GM21447 (cell line): ENCODE results near the gene MGLL.
"Not testable (repeated sequence)": the region's sequence is repeated elsewhere in the genome, so short reads cannot be mapped to it uniquely, and the experiment has no call there.

ENCODE experiments used
- ATAC-seq: cut with Tn5 transposase; IDR thresholded peaks from one replicate; pipeline ENCODE4 v1.9.1; 2021; ENCODE audit not compliant: unreplicated experiment

Gene MGLL

DNA sequence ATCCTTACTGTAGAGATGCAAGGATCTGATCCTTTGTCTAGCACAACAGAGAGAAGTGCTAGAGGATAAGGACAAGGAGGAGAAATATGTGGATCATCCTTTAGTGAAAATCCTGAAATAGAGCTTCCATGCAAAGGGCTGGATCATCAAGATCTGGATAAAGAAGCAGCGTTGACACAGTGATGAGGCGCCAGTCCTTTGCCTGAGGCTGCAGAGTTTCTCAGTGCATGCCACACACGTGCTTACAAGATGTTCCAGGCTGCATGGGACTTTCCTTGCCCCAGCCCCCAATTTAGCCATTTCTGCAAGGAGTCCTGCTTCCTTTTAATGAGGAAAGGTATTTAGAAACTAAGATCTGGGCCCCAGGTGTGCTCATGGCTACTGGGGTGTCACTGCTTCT lies 156.7 kb downstream of the MGLL start:
- no peak for ATAC-seq

DNA sequence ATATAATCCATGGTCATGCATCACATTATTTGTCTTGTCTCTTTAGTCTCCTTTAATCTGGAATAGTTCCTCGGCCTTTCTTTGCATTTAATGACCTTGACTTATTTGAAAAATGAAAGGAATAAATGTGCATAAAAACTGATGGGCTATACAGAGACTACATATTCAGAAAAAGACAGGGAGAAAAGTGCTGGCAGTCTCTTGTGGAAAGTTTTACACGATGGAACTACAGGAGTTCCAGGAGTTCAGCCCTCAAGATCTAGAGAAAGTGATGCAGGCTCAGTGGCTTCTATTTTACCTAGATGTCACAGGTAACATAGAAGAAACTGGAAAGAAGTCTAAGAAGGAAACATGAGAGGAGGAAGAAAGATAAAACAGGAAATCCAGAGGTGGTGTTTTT lies 157.2 kb downstream of the MGLL start:
- no peak for ATAC-seq

DNA sequence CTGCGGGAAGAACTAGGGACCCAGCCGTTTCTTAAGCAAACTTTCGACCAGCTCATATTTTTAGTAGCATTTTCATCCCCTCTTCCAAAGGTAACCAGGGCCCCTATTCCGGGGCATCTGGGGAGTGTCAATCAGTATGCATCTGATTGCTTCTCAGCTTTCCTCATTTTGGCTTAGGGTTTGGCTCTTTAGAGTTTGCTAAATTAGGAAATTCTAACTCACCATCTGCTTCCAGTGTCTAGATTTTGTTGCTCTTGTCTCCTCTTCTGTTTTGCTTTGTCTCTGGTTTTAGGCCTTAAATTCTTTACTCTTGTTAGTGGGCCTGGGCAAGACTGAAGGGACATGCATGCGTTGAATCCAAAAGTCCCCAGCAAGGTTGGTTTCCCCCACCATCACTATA lies 159.2 kb downstream of the MGLL start:
- no peak for ATAC-seq

DNA sequence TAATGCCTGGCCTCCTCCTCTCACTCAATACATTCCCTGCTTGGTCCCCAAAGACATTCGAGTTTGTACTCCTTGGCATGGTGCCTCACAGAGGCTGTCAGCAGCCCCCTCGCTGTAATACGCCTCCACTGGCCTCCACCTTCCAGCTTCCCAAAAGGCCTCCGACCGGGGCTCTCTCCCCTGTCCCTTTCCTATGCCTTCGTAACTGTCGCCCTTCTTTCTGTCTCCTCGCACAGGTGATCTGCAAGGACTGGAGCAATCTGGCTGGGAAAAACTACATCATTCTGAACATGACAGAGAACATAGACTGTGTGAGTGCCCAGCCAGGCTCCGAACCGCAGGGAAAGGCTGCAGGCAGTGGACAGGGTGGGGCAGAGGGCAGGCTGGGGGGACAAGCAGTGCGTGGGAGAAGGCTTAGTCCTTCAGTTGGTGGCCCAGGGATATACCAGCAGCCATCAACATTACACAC lies 160.3 kb downstream of the MGLL start:
- no peak for ATAC-seq

DNA sequence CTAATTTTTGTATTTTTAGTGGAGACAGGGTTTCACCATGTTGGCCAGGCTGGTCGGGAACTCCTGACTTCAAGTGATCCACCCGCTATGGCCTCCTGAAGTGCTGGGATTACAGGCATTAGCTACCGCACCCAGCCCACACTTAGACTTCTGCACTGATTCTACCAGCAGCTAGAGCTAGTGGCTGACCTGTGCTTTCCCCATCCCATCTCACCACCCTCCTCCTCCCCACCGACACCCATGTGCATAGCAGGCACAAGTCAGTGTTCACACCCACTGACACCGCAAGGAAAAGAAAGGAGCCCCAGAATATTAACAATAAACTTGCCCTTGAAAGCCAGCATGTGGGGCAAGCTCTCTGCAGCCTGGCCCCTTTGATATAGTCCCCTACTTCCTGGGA lies 160.7 kb downstream of the MGLL start:
- no peak for ATAC-seq

DNA sequence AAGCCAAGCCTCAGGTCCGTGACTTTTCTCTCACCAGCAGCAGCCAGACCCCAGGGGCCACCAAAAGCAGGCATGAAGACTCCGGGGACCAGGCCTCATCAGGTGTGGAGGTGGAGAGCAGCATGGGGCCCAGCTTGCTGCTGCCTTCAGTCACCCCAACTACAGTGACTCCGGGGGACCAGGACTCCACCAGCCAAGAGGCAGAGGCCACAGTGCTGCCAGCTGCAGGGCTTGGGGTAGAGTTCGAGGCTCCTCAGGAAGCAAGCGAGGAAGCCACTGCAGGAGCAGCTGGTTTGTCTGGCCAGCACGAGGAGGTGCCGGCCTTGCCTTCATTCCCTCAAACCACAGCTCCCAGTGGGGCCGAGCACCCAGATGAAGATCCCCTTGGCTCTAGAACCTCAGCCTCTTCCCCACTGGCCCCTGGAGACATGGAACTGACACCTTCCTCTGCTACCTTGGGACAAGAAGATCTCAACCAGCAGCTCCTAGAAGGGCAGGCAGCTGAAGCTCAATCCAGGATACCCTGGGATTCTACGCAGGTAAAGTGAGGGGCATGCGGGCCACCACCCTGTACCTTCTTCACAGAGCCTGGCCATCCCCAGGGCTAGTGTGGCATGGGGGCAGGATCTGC lies 161.6 kb downstream of the MGLL start:
- ATAC-seq = no peak

DNA sequence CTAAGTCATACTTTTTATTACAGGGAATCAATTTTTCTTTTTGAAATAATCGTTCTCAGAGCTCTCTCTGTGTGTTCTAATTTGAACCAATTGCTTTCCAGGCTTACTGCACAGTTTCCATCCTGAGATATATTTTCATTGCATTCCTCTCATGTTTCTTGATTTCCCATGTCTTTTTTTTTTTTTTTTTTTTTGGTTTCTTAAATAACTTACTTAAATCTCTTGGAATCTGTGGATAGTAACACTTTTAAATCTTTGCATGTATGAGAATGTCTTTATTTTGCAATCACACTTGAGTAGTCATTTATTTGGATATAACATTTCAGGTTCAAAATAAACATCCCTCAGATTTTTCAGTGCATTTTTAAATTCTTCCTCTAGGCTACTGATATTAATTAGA lies 164.1 kb downstream of the MGLL start:
- no peak for ATAC-seq

DNA sequence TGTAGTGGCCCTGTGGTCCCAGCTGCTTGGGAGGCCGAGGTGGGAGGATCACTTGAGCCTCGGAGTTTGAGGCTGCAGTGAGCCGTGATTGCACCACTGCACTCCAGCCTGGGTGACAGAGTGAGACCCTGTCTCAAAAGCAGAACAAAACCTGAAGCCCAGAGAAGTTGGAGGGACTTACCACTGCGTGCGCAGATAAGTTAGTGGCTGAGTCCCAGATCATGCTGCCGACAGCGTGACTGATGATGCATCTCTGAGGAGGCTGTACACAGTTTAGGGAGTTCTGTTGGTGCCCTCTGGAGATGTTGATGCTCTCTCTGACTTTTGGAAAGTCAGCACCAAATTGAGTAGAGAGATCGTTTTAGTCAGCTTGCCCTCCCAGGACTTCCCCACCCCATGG lies 165.4 kb downstream of the MGLL start:
- no peak for ATAC-seq

DNA sequence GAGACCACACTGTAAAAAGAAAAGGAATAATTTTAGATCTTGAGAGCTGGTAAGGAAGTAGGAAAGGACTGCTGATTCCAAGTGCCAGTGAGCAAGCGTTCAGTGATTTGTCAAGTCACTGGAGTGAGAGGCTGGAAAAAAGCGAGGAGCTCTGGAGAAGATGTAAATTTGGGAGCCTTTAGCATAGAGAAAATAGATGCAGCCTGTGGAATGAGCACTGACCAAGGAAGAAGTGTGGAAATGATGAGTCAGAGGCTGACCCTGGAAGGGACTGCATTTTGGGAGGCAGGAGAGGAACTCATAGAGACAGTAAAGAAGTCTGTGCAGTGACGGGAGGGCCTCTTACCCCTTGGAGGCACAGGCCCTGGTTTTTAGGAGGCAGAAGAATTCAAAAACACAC lies 166.7 kb downstream of the MGLL start:
- ATAC-seq = no peak

DNA sequence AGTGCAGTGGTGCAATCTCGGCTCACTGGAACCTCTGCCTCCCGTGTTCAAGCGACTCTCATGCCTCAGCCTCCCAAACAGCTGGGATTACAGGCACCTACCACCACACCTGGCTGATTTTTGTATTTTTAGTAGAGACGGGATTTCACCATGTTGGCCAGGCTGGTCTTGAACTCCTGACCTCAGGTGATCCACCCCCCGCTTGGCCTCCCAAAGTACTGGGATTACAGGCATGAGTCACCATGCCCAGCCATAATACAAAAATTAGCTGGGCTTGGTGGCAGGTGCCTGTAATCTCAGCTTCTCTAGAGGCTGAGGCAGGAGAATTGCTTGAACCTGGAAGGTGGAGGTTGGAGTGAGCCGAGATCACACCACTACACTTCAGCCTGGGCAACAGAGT lies 167.3 kb downstream of the MGLL start:
- not testable (repeated sequence) for ATAC-seq

DNA sequence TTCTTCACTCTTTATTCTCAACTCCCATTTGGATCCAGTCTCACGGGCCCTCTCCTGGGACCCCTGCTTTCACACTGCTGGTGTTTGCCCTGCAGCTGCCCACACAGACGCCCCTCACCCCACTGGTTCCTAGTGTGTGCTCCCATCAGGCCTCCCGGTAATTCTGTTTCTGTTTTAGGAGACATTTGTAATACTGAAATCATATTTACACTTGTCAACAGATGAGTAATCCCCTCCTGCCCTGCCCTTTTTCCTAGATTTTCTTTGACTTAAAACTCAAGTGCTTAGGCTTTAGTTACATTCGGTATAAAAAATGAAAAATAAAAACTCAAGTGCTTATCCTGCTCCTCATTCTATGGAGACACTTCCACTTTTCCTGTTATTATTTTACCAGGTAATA lies 167.9 kb downstream of the MGLL start:
- ATAC-seq = no peak

DNA sequence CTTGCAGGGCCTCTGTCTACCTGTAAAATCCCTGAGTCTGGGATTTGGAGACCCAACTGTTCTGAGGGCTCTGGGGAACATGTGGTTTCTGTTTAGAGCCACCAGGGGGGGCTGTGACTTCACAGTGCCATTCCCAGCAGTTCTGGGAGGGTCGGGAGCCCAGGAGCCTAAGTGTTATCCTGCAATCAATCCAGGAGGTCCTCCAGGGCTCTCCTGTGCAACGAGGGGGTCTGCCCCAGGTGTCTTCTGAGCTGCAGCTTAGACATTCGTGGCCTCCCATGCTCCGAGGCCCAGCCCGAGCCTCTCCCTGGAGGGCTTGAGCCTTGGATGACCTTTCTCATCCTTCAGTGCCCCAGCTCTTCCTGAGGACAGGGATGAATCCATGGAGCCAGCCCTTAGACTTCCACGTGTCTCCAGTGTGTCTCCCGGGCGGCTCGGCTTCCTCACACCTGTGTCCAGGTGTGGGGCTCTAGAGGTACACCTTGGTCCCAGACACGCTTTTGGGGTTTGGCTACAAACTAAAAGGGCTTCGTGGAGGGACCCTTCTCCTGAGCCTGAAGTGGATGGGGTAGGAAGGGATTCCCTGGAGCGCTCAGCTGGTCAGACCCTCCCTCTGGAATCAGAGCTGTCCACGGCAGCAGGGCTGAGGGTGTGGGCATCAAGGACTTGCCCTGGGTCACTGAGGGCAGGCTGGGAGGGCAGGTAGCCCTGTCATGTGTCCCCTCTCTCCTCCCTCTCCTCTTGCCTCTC lies 169.9 kb downstream of the MGLL start:
- ATAC-seq = no peak

DNA sequence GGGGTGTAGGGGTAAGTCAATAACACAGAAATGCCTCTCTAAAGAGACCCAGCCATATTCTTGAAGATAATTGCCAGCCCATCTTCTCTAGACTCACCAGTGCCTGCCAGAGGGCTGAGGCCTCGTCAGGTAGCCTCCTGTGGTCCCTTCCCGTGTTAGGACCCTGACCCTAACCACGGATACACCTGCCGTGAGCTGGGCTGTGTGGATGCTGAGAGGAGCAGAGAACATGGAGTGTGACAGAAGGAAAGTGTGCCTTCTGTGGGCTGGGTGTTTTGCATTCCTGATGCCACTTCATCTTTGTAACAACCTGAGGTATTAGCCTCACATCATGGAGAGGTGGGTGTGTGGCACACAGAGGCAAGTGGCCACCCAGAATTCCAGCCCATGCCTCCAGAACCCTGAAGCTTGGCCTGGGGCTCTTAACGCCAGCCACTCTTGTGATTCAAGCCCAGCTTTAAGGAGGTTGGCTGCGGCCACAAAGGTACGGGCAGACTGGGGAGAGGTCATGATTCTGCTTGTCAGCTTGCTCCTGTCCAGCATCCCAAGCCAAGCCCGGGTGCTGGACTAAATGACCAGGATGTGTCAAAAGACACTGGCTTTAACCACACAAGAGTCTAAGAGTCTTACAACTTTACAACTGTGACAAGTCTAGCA lies 170.7 kb downstream of the MGLL start:
- no peak for ATAC-seq

DNA sequence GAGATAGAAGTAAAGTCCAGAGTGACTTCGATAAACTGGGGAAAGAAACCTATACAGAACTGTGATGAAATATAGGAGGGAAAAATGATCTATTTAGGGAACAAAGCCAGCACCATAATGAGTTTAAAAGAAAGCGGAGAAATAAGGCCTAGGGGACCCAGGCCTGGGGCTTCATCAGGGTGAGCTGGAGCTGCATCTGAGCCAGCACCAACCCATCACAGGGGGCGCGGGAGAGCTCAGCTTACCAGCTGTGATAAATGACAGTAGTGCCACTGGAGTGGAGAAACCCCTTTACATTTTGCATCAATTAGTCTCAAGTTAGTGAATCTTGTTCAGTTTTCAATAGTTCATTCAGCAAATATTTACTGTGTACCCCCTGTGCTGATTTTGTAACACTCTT lies 172.1 kb downstream of the MGLL start:
- ATAC-seq = no peak

DNA sequence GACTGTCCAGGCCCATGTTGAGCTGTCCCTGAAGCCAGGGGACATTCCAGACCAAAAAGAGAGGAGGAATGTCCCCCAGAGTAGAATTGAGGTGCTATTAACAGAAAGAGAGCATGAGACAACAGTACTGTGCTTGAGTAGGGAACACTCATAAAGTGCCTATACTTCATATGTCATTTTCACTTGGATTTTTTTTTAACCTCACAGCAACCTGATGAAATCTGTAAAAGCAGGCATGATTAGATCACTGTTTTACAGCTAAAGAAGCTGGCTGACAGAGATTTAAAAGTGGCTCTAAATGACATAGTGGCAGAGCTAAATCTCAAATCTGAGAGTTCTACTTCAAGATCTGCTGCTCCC lies 174.5 kb downstream of the MGLL start:
- ATAC-seq = no peak

DNA sequence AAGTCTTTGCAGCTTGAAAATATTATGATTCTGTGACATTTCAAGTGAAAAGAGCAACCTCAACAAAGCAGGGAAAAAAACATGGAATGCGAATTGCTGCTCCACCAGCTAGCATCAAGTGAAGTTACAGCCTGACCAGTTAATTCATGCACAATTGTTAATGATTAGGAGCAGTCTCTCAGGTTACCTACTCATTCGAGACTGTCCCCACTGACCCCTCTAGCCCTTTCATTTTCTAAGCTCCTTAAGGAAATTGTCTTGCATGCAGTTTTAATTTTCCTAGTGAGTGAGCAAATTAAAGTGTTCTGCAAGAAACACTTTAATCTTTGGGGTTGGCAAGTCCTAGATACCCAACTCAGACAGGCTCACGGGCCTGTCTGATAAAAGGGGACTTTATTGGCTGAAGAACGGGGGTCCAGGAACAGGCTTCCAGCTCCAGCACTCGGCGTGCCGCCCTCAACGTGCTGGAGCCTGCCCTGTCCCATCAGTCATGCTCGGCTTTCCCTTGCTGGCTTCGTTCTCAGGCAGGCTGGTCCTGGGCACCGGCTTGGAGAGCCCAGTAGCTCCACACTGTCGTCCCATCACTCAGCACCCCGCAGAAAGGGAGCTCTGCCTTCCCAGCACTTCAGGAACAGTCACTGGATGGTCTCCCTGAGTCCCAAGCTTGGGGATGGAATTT lies 175.0 kb downstream of the MGLL start:
- ATAC-seq = no peak

DNA sequence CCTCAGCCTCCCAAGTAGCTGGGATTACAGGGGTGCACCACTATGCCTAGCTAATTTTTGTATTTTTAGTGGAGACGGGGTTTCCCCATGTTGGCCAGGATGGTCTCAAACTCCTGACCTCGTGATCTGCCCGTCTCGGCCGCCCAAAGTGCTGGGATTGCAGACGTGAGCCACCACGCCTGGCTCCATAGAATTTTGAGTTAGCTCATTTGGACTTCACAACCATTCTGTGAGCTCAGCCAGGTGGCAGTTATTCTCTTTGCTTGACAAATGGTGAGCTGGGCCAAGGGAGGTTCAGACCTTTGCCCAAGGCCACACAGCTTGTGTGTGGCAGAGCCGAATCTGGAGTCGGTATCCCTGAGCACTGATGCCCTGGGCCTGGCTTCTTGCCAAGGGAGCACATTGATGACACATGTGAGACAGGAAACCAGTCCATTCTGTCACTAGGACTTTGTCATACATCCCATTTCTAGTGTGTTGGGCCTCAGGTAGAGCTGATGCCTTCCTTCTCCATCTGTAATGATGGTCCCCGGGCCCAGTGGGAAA lies 175.7 kb downstream of the MGLL start:
- ATAC-seq = no peak

DNA sequence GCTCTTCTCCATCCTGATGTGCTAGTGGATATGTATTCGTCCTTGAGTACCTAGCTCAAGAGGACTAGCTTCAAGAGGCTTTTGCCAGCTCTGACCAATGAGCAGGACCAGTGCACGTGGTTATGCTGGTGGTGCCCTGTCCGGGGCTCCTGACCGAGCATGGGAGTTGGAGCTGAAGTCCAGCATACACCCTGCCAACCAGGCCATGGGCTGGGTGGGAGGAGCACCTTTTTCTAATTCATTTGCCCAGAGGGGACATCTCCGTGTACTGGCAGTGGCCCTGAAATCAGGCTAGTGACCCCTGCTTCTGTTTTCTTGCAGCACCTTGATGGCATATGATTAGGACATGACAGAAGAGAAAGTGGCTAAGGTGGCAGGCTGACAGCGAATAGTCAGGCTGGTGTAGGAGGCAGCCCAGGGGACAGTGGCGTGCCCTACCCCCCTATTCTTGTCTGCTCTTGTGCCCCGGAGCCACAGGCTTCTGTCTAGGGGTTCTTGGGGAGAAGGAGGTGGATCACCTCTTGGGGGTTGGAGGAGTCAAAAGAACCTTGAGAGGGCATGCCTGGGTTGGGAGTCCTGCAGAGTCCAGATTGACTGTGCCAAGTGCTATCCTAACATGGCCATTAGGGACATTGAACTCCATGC lies 176.8 kb downstream of the MGLL start:
- ATAC-seq = no peak

DNA sequence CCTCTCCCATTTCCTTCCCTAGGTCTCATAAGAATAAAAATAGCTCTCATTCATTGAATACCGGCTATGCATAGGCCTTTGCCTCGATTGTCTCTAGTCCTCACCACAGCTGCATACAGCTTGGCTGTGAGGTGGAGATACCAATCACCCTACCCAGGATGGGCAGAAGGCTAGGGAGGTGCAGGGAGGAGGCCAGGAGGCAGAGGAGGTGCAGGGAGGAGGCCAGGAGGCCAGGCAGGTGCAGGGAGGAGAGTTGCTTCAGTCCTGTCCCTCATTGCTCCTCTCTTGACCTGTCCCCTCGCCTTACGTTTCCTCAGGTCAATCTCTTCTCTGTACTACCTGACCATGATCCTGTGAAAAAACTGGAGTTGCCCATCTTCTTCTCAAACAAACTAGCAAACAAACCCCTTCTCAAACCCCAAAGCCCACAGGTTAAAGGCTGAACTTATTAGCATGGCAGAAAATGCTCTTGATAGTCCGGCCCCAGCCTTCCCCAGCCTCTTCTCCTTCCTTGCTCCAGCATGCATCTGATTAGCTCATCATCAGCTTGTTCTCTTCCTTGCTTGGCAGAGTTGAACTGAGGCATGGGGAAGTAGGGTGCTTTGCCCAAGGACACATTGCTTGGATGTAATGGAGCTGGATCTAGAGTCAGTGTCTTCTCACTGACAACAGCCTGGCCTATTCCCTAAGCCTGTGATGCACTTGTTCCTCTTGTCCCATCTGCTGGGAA lies 177.5 kb downstream of the MGLL start:
- ATAC-seq = no peak

DNA sequence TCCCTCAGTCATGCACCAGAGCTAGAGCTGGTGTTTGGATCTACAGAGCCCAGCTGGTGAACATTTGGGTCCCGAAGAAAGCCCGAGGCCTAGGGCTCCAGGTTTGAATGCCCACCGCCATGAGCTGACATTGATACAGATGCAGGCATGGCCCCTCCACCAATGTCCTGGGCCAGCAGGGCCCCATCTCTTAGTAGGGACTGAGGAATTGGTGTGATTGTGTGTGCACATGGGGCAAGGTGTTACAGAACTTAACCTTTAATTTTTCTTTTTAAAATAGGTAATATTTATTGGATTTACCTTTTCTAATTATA lies 182.3 kb downstream of the MGLL start:
- ATAC-seq = no peak
